ENCODE measurements around the gene SPTA1. TPM values are rescaled to one million over a fixed set of nuclear protein-coding genes. Genes with fewer than 3 reads are reported as not detected.
A peak's percentile ranks its signal among the peaks of the same experiment; 100 is the strongest.

The SPTA1 gene
- total and polyA plus RNA-seq, 2 experiments from 2014 or later: 0.03 TPM; not detected in 1

DNA sequence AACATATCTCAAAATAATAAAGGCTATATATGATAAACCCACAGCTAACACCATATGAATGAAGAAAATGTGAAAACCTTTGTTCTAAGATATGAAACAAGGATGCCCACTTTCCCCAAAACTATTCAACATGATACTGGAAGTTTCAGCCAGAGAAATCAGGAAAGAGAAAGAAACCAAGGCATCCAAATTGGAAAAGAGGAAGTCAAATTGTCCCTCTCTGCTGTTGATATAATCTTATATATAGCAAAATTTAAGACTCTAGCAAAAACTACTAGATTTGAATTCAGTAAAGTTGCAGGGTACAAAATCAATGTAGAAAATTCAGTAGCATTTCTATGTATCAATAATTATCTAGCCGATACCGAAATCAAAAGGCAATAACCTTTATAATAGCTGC is 85.8 kb downstream of the SPTA1 start:
- DNase-seq (ENCODE audit: low spot score): no peak
- TF ChIP-seq, protein P1, sequence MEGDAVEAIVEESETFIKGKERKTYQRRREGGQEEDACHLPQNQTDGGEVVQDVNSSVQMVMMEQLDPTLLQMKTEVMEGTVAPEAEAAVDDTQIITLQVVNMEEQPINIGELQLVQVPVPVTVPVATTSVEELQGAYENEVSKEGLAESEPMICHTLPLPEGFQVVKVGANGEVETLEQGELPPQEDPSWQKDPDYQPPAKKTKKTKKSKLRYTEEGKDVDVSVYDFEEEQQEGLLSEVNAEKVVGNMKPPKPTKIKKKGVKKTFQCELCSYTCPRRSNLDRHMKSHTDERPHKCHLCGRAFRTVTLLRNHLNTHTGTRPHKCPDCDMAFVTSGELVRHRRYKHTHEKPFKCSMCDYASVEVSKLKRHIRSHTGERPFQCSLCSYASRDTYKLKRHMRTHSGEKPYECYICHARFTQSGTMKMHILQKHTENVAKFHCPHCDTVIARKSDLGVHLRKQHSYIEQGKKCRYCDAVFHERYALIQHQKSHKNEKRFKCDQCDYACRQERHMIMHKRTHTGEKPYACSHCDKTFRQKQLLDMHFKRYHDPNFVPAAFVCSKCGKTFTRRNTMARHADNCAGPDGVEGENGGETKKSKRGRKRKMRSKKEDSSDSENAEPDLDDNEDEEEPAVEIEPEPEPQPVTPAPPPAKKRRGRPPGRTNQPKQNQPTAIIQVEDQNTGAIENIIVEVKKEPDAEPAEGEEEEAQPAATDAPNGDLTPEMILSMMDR (IDR thresholded peaks at IDR 0.05; ENCODE audit: poor library complexity): no peak
- TF ChIP-seq EZH2 (IDR thresholded peaks at IDR 0.05; ENCODE audit: borderline replicate concordance): no peak
- no peak for TF ChIP-seq EZH2phosphoT487 (IDR thresholded peaks at IDR 0.05; ENCODE audit: low read depth, severe bottlenecking, unreplicated experiment)
- H3K4me2 ChIP-seq: no peak overlapping the region
- no peaks in the 10 kb centered on the region for H4K20me1 ChIP-seq (ENCODE audit: insufficient read depth, poor library complexity, severe bottlenecking)
- no peaks in the 10 kb centered on the region for H3K9me2 ChIP-seq (replicated peaks; ENCODE audit: insufficient read depth)
- WGBS (ENCODE audit: low lambda C conversion rate, missing lambda C conversion rate): 98% methylated on average over 2 of the region's 2 CpGs
- no peak overlapping the region for H3K27ac ChIP-seq
- no peaks in the 10 kb centered on the region for H3K79me2 ChIP-seq
- H3K4me1 ChIP-seq (ENCODE audit: insufficient read depth): no peaks in the 10 kb centered on the region
- H3K9me3 ChIP-seq (ENCODE audit: low read depth): no peaks in the 10 kb centered on the region
- no peak overlapping the region for H3K4me3 ChIP-seq
- no peaks in the 10 kb centered on the region for H3K36me3 ChIP-seq (replicated peaks; ENCODE audit: insufficient read depth, low read depth)
- H2AFZ ChIP-seq: no peak overlapping the region
- H3K27me3 ChIP-seq: no peaks in the 10 kb centered on the region

DNA sequence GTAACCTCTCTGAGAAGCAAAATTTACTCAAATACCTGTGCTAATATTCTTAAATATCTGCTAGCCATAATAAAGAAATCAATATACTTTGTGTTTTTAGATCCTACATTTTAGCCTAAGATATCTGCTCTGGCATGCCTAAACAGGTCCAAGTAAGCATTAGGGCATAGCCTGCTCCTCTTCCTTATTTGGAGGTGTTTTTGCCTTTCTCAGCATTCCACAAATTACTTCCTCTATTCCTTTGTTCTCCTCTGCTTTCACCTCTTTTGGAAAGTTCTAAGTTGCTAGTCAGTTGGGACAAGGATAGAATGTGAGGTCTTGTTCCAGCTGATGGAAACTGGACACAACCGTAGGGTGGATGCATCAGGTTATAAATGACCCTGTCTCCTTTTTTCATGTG is 99.6 kb downstream of the SPTA1 start:
- Histone ChIP-seq H3K36me3 (replicated peaks; ENCODE audit: insufficient read depth, low read depth) (no peaks in the 10 kb centered on the region), H2AFZ (no peak overlapping the region), H3K4me3 (no peak overlapping the region), H3K4me2 (no peak overlapping the region), H3K4me1 (ENCODE audit: insufficient read depth) (no peaks in the 10 kb centered on the region), H3K9me2 (replicated peaks; ENCODE audit: insufficient read depth) (no peaks in the 10 kb centered on the region), H3K27me3 (no peaks in the 10 kb centered on the region), H3K27ac (no peak overlapping the region), H4K20me1 (ENCODE audit: insufficient read depth, poor library complexity, severe bottlenecking) (no peaks in the 10 kb centered on the region), H3K9me3 (ENCODE audit: low read depth) (no peaks in the 10 kb centered on the region), H3K79me2 (no peaks in the 10 kb centered on the region)
- WGBS (ENCODE audit: low lambda C conversion rate, missing lambda C conversion rate): 88% methylated on average over 1 of the region's 1 CpG
- DNase-seq (ENCODE audit: low spot score): no peak
- TF ChIP-seq, protein P1 (IDR thresholded peaks at IDR 0.05; ENCODE audit: poor library complexity): no peak
- TF ChIP-seq EZH2phosphoT487 (IDR thresholded peaks at IDR 0.05; ENCODE audit: low read depth, severe bottlenecking, unreplicated experiment) (no peak), EZH2 (IDR thresholded peaks at IDR 0.05; ENCODE audit: borderline replicate concordance) (no peak)

- Histone ChIP-seq H3K9me3 (ENCODE audit: low read depth) (no peaks in the 10 kb centered on the region), H3K4me2 (no peak overlapping the region), H3K36me3 (replicated peaks; ENCODE audit: insufficient read depth, low read depth) (no peaks in the 10 kb centered on the region), H3K9me2 (replicated peaks; ENCODE audit: insufficient read depth) (no peaks in the 10 kb centered on the region), H2AFZ (no peak overlapping the region), H3K27ac (no peak overlapping the region), H3K79me2 (no peaks in the 10 kb centered on the region), H3K4me3 (no peak overlapping the region), H3K27me3 (no peaks in the 10 kb centered on the region), H4K20me1 (ENCODE audit: insufficient read depth, poor library complexity, severe bottlenecking) (no peaks in the 10 kb centered on the region), H3K4me1 (ENCODE audit: insufficient read depth) (no peaks in the 10 kb centered on the region)
- WGBS (ENCODE audit: low lambda C conversion rate, missing lambda C conversion rate): 63% methylated on average over 4 of the region's 4 CpGs
- peak; percentile 16 for DNase-seq (ENCODE audit: low spot score)
- TF ChIP-seq EZH2phosphoT487 (IDR thresholded peaks at IDR 0.05; ENCODE audit: low read depth, severe bottlenecking, unreplicated experiment) (no peak), EZH2 (IDR thresholded peaks at IDR 0.05; ENCODE audit: borderline replicate concordance) (no peak)
- TF ChIP-seq, protein P1 (IDR thresholded peaks at IDR 0.05; ENCODE audit: poor library complexity): no peak
Observed at GRCh38 chr1:158583962-158584361, 102.6 kb downstream of the SPTA1 start.

- Histone ChIP-seq H3K4me3 (no peak within 1 kb of the TSS), H3K4me2 (no peak within 1 kb of the TSS), H3K9me2 (replicated peaks; ENCODE audit: insufficient read depth) (no peaks in the 10 kb centered on the region), H3K79me2 (no peaks in the 10 kb centered on the region), H4K20me1 (ENCODE audit: insufficient read depth, poor library complexity, severe bottlenecking) (no peaks in the 10 kb centered on the region), H3K4me1 (ENCODE audit: insufficient read depth) (no peaks in the 10 kb centered on the region), H3K27ac (no peak within 1 kb of the TSS), H3K36me3 (replicated peaks; ENCODE audit: insufficient read depth, low read depth) (no peaks in the 10 kb centered on the region), H2AFZ (no peak within 1 kb of the TSS), H3K27me3 (no peaks in the 10 kb centered on the region), H3K9me3 (ENCODE audit: low read depth) (no peaks in the 10 kb centered on the region)
- DNase-seq (ENCODE audit: low spot score): no peak
- 82% methylated on average over 1 of the region's 1 CpG for WGBS (ENCODE audit: low lambda C conversion rate, missing lambda C conversion rate)
- TF ChIP-seq, protein P1 (IDR thresholded peaks at IDR 0.05; ENCODE audit: poor library complexity): no peak
- no peak for TF ChIP-seq EZH2 (IDR thresholded peaks at IDR 0.05; ENCODE audit: borderline replicate concordance)
- no peak for TF ChIP-seq EZH2phosphoT487 (IDR thresholded peaks at IDR 0.05; ENCODE audit: low read depth, severe bottlenecking, unreplicated experiment)
Observed at GRCh38 chr1:158579733-158580132, 106.8 kb downstream of the SPTA1 start, which contains the start of gene OR10X1. Gene OR10X1 (minus strand): TSS chr1:158579899. CDS start chr1:158579899, 0 bp downstream.
